HEK293 (cell line): ENCODE measurements around the gene MLEC.

Experiments
- CTCF ChIA-PET: fragments of 350-600 bp; formaldehyde crosslinking; extraction: SDS; loops from one replicate; lab custom pipeline; 2021; ENCODE audit warnings: antibody characterized with exemption; lab: Yijun Ruan, JAX
- POLR2A ChIA-PET: fragments of 300-600 bp; formaldehyde crosslinking; extraction: SDS; loops from one replicate; lab custom pipeline; 2020; ENCODE audit warnings: antibody characterized with exemption, inconsistent platforms; lab: Yijun Ruan, JAX
- H3K27ac ChIP-seq: fragments of 200-500 bp; sonication (Bioruptor generic); 2 replicates; pipeline ENCODE4 v1.5.1; 2014; ENCODE audit warnings: low read depth, low read length, control low read depth, inconsistent platforms; ENCODE audit errors: extremely low read depth
- H3K36me3 ChIP-seq, 2 experiments: fragments of 200-500 bp in 1 of 2; sonication (Bioruptor generic) in 1 of 2; 1 replicate in 1 of 2; 2 replicates in 1 of 2; pipeline ENCODE4 v1.5.1; 2014 to 2017; ENCODE audit warnings: inconsistent platforms in 2 of 2, low read length in 2 of 2; ENCODE audit not compliant: control insufficient read depth in 2 of 2, insufficient read depth in 1 of 2
- H3K4me1 ChIP-seq: fragments of 200-500 bp; sonication (Bioruptor generic); 2 replicates; pipeline ENCODE4 v1.5.1; 2014; ENCODE audit warnings: mild to moderate bottlenecking, low read length, inconsistent platforms; ENCODE audit not compliant: control insufficient read depth, insufficient read depth
- H3K4me3 ChIP-seq: 2 replicates; pipeline ENCODE4 v1.5.1; 2011; ENCODE audit warnings: low read depth, mild to moderate bottlenecking, control low read depth, low read length, moderate library complexity
- H3K9me3 ChIP-seq: fragments of 200-500 bp; sonication (Bioruptor generic); 2 replicates; pipeline ENCODE4 v1.5.1; 2014; ENCODE audit warnings: low read depth, low read length, inconsistent platforms; ENCODE audit not compliant: control insufficient read depth, insufficient read depth
- CTCF ChIP-seq: fragments of 450-650 bp; formaldehyde crosslinking; IDR thresholded peaks from 2 replicates; pipeline ENCODE4 v1.5.1; 2016; ENCODE audit warnings: missing biosample characterization, missing genetic modification characterization
- IKZF3 ChIP-seq: fragments of 450-650 bp; IDR thresholded peaks from 2 replicates; pipeline ENCODE4 v1.5.0; 2018; ENCODE audit warnings: missing biosample characterization, mild to moderate bottlenecking, missing genetic modification characterization, moderate library complexity
- KLF8 ChIP-seq: fragments of 450-650 bp; formaldehyde crosslinking; IDR thresholded peaks from 2 replicates; pipeline ENCODE4 v1.5.1; 2016; ENCODE audit warnings: missing biosample characterization, missing genetic modification characterization
- PRDM10 ChIP-seq: fragments of 450-650 bp; formaldehyde crosslinking; IDR thresholded peaks from 2 replicates; pipeline ENCODE4 v1.5.1; 2016; ENCODE audit warnings: missing biosample characterization, missing genetic modification characterization
- SP2 ChIP-seq: fragments of 450-650 bp; formaldehyde crosslinking; IDR thresholded peaks from 2 replicates; pipeline ENCODE4 v1.5.1; 2016; ENCODE audit warnings: missing biosample characterization, missing genetic modification characterization
- ZBTB26 ChIP-seq: fragments of 450-650 bp; formaldehyde crosslinking; optimal IDR thresholded peaks from 2 replicates; pipeline ENCODE3; 2016; ENCODE audit warnings: missing biosample characterization, mild to moderate bottlenecking, missing genetic modification characterization
- ZFP37 ChIP-seq: fragments of 450-650 bp; formaldehyde crosslinking; IDR thresholded peaks from 2 replicates; pipeline ENCODE4 v1.5.1; 2016; ENCODE audit warnings: missing biosample characterization, missing genetic modification characterization
- ZNF112 ChIP-seq: fragments of 450-650 bp; formaldehyde crosslinking; IDR thresholded peaks from 2 replicates; pipeline ENCODE4 v1.5.0; 2017; ENCODE audit warnings: missing biosample characterization, missing genetic modification characterization
- ZNF16 ChIP-seq: fragments of 450-650 bp; formaldehyde crosslinking; IDR thresholded peaks from 2 replicates; pipeline ENCODE4 v1.5.1; 2016; ENCODE audit warnings: low read depth, missing biosample characterization, missing genetic modification characterization
- ZNF169 ChIP-seq: fragments of 450-650 bp; formaldehyde crosslinking; IDR thresholded peaks from 2 replicates; pipeline ENCODE4 v1.5.1; 2016; ENCODE audit warnings: missing biosample characterization, missing genetic modification characterization
- ZNF19 ChIP-seq: fragments of 450-650 bp; formaldehyde crosslinking; IDR thresholded peaks from 2 replicates; pipeline ENCODE4; 2016; ENCODE audit warnings: missing biosample characterization, missing genetic modification characterization, low read depth
- ZNF426 ChIP-seq: fragments of 450-650 bp; formaldehyde crosslinking; IDR thresholded peaks from 2 replicates; pipeline ENCODE4 v1.5.1; 2017; ENCODE audit warnings: missing biosample characterization, missing genetic modification characterization, mild to moderate bottlenecking, inconsistent platforms, moderate library complexity
- ZNF473 ChIP-seq: fragments of 450-650 bp; formaldehyde crosslinking; IDR thresholded peaks from 2 replicates; pipeline ENCODE4 v1.5.1; 2017; ENCODE audit warnings: missing biosample characterization, missing genetic modification characterization
- ZNF521 ChIP-seq: fragments of 450-650 bp; formaldehyde crosslinking; IDR thresholded peaks from 2 replicates; pipeline ENCODE4 v1.5.1; 2017; ENCODE audit warnings: missing biosample characterization, mild to moderate bottlenecking, missing genetic modification characterization
- ZNF610 ChIP-seq: fragments of 450-650 bp; formaldehyde crosslinking; IDR thresholded peaks from 2 replicates; pipeline ENCODE4 v1.5.1; 2016; ENCODE audit warnings: missing biosample characterization, missing genetic modification characterization, borderline replicate concordance
- ZNF658 ChIP-seq: fragments of 450-650 bp; formaldehyde crosslinking; IDR thresholded peaks from 2 replicates; pipeline ENCODE4; 2016; ENCODE audit warnings: missing biosample characterization, missing genetic modification characterization
- ZNF704 ChIP-seq: fragments of 450-650 bp; formaldehyde crosslinking; IDR thresholded peaks from 2 replicates; pipeline ENCODE4 v1.5.1; 2016; ENCODE audit warnings: missing biosample characterization, missing genetic modification characterization
- ZSCAN30 ChIP-seq: fragments of 450-650 bp; IDR thresholded peaks from 2 replicates; pipeline ENCODE4 v1.5.1; 2018; ENCODE audit warnings: missing biosample characterization, mild to moderate bottlenecking, missing genetic modification characterization, moderate library complexity
- TF ChIP-seq, protein P1 (sequence below): fragments of 450-650 bp; formaldehyde crosslinking; IDR thresholded peaks from 2 replicates; pipeline ENCODE4 v1.5.1; 2017; ENCODE audit warnings: missing biosample characterization, mild to moderate bottlenecking, missing genetic modification characterization, moderate library complexity
- TF ChIP-seq, protein P2 (sequence below): fragments of 450-650 bp; formaldehyde crosslinking; IDR thresholded peaks from 2 replicates; pipeline ENCODE4 v1.5.1; 2016; ENCODE audit warnings: missing biosample characterization, missing genetic modification characterization

MLEC gene

GRCh38 chr12:120710031-120710804 lies 23.3 kb downstream of the MLEC start, which contains the start of gene UNC119B (continued):
- peak; percentile 67 for TF ChIP-seq ZBTB26 (tag by site-specific recombination)
- no peak for TF ChIP-seq ZNF16 (tag by site-specific recombination)
- TF ChIP-seq KLF8 (tag by site-specific recombination) = peak; percentile 33; the same call in 1 of the 2 replicates
- no peak for TF ChIP-seq ZNF473 (tag by site-specific recombination)
- 0 out of 2 replicates have a peak, but pooled peaks have one; percentile 35 for TF ChIP-seq ZSCAN30

DNA sequence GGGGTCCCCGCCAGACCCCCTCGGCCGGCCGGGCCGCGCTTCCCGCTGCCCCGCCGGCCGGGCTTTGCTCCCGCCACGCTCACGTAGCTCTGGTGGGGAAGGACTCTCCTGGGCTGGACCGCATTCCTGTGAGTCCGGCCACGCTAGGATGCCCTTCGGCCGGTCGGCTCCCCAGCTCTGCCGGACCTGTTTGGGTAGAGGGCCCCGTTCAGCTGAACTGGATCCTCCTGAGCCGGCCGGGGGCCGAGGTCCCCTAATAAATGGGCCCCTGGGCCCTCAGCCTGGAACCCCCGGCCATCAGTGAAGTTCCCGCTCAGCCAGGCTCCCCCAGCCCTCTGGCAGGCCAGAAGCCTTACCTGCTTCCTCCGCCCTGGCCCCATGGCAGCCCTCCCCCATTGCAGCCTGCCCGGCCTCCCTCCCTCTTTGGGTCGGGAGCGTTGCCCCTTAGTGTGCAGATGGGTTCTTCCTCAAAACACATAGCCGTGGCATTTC lies 23.9 kb downstream of the MLEC start:
- Histone ChIP-seq H3K9me3 (no peaks in the 10 kb centered on the region), H3K4me1 (peaks cover 3% of the 10 kb centered on the region; the same call in 1 of the 2 replicates), H3K36me3 (peaks cover 11 to 38% of the 10 kb centered on the region in 2 experiments; a peak in 2 of 3 replicates), H3K4me3 (peak overlapping the region; percentile 77), H3K27ac (peak overlapping the region; percentile 91; the same call in 1 of the 2 replicates)
- CTCF ChIA-PET = interaction anchor here (0.6 to 6.2 kb wide), 4 partner anchors 22 to 128 kb away, joined by 3 to 42 read pairs (median 10); partner anchors contain the start of gene POP5
- POLR2A ChIA-PET = interaction anchor here (1.2 to 2.2 kb wide), 3 partner anchors 14 to 130 kb away, joined by 4 to 9 read pairs (median 4); partner anchors contain the start of genes ACADS, MLEC and POP5
- TF ChIP-seq IKZF3 (tag by site-specific recombination) = no peak
- no peak for TF ChIP-seq CTCF (tag by site-specific recombination)
- TF ChIP-seq, protein P1, sequence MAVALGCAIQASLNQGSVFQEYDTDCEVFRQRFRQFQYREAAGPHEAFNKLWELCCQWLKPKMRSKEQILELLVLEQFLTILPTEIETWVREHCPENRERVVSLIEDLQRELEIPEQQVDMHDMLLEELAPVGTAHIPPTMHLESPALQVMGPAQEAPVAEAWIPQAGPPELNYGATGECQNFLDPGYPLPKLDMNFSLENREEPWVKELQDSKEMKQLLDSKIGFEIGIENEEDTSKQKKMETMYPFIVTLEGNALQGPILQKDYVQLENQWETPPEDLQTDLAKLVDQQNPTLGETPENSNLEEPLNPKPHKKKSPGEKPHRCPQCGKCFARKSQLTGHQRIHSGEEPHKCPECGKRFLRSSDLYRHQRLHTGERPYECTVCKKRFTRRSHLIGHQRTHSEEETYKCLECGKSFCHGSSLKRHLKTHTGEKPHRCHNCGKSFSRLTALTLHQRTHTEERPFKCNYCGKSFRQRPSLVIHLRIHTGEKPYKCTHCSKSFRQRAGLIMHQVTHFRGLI (tag by site-specific recombination) = no peak
- TF ChIP-seq ZNF112 = no peak
- TF ChIP-seq SP2 (tag by site-specific recombination) = peak; percentile 34
- TF ChIP-seq ZNF521 = no peak
- TF ChIP-seq ZNF19 (tag by site-specific recombination) = no peak
- TF ChIP-seq ZNF704 (tag by site-specific recombination) = no peak
- no peak for TF ChIP-seq ZNF169 (tag by site-specific recombination)
- no peak for TF ChIP-seq ZNF610 (tag by site-specific recombination)
- peak; percentile 62; the same call in 1 of the 2 replicates for TF ChIP-seq PRDM10 (tag by site-specific recombination)
- 0 out of 2 replicates have a peak, but pooled peaks have one; percentile 42 for TF ChIP-seq ZFP37 (tag by site-specific recombination)
- TF ChIP-seq, protein P2, sequence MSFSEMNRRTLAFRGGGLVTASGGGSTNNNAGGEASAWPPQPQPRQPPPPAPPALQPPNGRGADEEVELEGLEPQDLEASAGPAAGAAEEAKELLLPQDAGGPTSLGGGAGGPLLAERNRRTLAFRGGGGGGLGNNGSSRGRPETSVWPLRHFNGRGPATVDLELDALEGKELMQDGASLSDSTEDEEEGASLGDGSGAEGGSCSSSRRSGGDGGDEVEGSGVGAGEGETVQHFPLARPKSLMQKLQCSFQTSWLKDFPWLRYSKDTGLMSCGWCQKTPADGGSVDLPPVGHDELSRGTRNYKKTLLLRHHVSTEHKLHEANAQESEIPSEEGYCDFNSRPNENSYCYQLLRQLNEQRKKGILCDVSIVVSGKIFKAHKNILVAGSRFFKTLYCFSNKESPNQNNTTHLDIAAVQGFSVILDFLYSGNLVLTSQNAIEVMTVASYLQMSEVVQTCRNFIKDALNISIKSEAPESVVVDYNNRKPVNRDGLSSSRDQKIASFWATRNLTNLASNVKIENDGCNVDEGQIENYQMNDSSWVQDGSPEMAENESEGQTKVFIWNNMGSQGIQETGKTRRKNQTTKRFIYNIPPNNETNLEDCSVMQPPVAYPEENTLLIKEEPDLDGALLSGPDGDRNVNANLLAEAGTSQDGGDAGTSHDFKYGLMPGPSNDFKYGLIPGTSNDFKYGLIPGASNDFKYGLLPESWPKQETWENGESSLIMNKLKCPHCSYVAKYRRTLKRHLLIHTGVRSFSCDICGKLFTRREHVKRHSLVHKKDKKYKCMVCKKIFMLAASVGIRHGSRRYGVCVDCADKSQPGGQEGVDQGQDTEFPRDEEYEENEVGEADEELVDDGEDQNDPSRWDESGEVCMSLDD (tag by site-specific recombination) = no peak
- no peak for TF ChIP-seq ZNF426 (tag by site-specific recombination)
- no peak for TF ChIP-seq ZNF658 (tag by site-specific recombination)
